ENCODE data around the gene PLXNC1. TPM values are rescaled to one million over a fixed set of nuclear protein-coding genes. Genes with fewer than 3 reads are reported as not detected.

The PLXNC1 gene
- total and polyA plus RNA-seq, 9 of the 15 experiments (the other 6 are each of a cell fraction or from before 2014, with no cell fraction given), result 0.08 to 0.87 (median 0.28) TPM

- Histone ChIP-seq H3K4me2 (ENCODE audit: insufficient read depth, low read length) (no peak overlapping the region), H3K36me3 (ENCODE audit: control insufficient read depth, insufficient read depth, low read length) (no peaks in the 10 kb centered on the region), H3K9me1 (ENCODE audit: control insufficient read depth, insufficient read depth, low read length) (no peaks in the 10 kb centered on the region), H2AFZ (ENCODE audit: low read depth, low read length) (no peak overlapping the region), H3K79me2 (ENCODE audit: control insufficient read depth, insufficient read depth, low read length) (no peaks in the 10 kb centered on the region), H4K20me1 (replicated peaks; ENCODE audit: control insufficient read depth, insufficient read depth, low read length) (no peaks in the 10 kb centered on the region), H3K27ac (ENCODE audit: extremely low read depth, low read depth, low read length) (no peak overlapping the region), H3K4me1 (replicated peaks in 1 of 2; ENCODE audit: control insufficient read depth in 2 of 2, insufficient read depth in 2 of 2, low read length in 2 of 2) (peaks cover 0 to 14% of the 10 kb centered on the region in 2 experiments; a peak in 4 of 5 replicates), H3K27me3 (ENCODE audit: control insufficient read depth in 2 of 2, insufficient read depth in 2 of 2, low read length in 2 of 2) (peaks cover 0 to 6% of the 10 kb centered on the region in 2 experiments; a peak in 1 of 5 replicates), H3K9me3 (replicated peaks; ENCODE audit: control insufficient read depth, insufficient read depth, low read depth, low read length) (no peaks in the 10 kb centered on the region), H3K4me3 (no peak overlapping the region), H3K9ac (ENCODE audit: insufficient read depth in 1 of 2, low read depth in 2 of 2, low read length in 2 of 2) (no peak overlapping the region)
- FAIRE-seq (no peak), DNase-seq (ENCODE audit: extremely low read depth in 1 of 4, low spot score in 3 of 4) (no peak), ATAC-seq (no peak)
- no TSS peak for BruUV-seq (replicated peaks)
- intact Hi-C loops (cut with micrococcal nuclease) (no loop called here), in situ Hi-C loops (cut with MboI) (no loop called here)
- 12% methylated on average over 4 of the region's 4 CpGs for WGBS (ENCODE audit: insufficient coverage, low coverage, missing lambda C conversion rate)
- ChIA-PET CTCF (ENCODE audit: low intra/inter-chr PET ratio) (no interaction called here), POLR2A (interaction anchor here (0.5 kb wide), 1 partner anchor 16 kb away, joined by 4 read pairs; no protein-coding TSS in a partner anchor)
- TF ChIP-seq TEAD2 (tag; IDR thresholded peaks at IDR 0.05), result no peak
- TF ChIP-seq USF2 (CRISPR knock-in tag; IDR thresholded peaks at IDR 0.05), result peak; percentile 49
Observed at GRCh38 chr12:94128280-94128679, 20.1 kb upstream of the PLXNC1 start.

- Histone ChIP-seq H4K20me1 (replicated peaks; ENCODE audit: control insufficient read depth, insufficient read depth, low read length) (no peaks in the 10 kb centered on the region), H3K4me3 (no peak overlapping the region), H3K27ac (ENCODE audit: extremely low read depth, low read depth, low read length) (no peak overlapping the region), H3K9me3 (replicated peaks; ENCODE audit: control insufficient read depth, insufficient read depth, low read depth, low read length) (no peaks in the 10 kb centered on the region), H3K4me2 (ENCODE audit: insufficient read depth, low read length) (no peak overlapping the region), H3K27me3 (ENCODE audit: control insufficient read depth in 2 of 2, insufficient read depth in 2 of 2, low read length in 2 of 2) (peaks cover 4 to 10% of the 10 kb centered on the region in 2 experiments; a peak in 3 of 5 replicates), H3K9ac (ENCODE audit: insufficient read depth in 1 of 2, low read depth in 2 of 2, low read length in 2 of 2) (no peak overlapping the region), H3K9me1 (ENCODE audit: control insufficient read depth, insufficient read depth, low read length) (no peaks in the 10 kb centered on the region), H3K4me1 (replicated peaks in 1 of 2; ENCODE audit: control insufficient read depth in 2 of 2, insufficient read depth in 2 of 2, low read length in 2 of 2) (no peaks in the 10 kb centered on the region), H3K36me3 (ENCODE audit: control insufficient read depth, insufficient read depth, low read length) (no peaks in the 10 kb centered on the region), H3K79me2 (ENCODE audit: control insufficient read depth, insufficient read depth, low read length) (no peaks in the 10 kb centered on the region), H2AFZ (ENCODE audit: low read depth, low read length) (no peak overlapping the region)
- BruUV-seq (replicated peaks), result no TSS peak
- peak; percentile 56 to 73 (median 67) for DNase-seq (ENCODE audit: extremely low read depth in 1 of 4, low spot score in 3 of 4)
- ChIA-PET POLR2A (no interaction called here), CTCF (ENCODE audit: low intra/inter-chr PET ratio) (interaction anchor here (0.6 to 2.0 kb wide), 5 partner anchors 32 to 1417 kb away, joined by 3 to 15 read pairs (median 3); no protein-coding TSS in a partner anchor)
- peak; percentile 87 for FAIRE-seq
- peak; percentile 86 for ATAC-seq
- 2% methylated on average over 6 of the region's 6 CpGs for WGBS (ENCODE audit: insufficient coverage, low coverage, missing lambda C conversion rate)
- intact Hi-C loops (cut with micrococcal nuclease) (no loop called here), in situ Hi-C loops (cut with MboI) (no loop called here)
- TF ChIP-seq FOXP4 (CRISPR knock-in tag; IDR thresholded peaks at IDR 0.05; ENCODE audit: borderline replicate concordance) (no peak), CTCF (IDR thresholded peaks at IDR 0.05 in 2 of 3, conservative IDR thresholded peaks at IDR 0.05 in 1 of 3; ENCODE audit: insufficient read depth in 2 of 3, low read depth in 1 of 3, low read length in 3 of 3) (peak; percentile 59 to 76 (median 64); a peak in 4 of 6 replicates), ZBTB26 (CRISPR knock-in tag; IDR thresholded peaks at IDR 0.05) (no peak), GTF2E2 (tag; IDR thresholded peaks at IDR 0.05) (no peak), ATF7 (IDR thresholded peaks at IDR 0.05) (0 out of 2 replicates have a peak, but pooled peaks have one; percentile 19)
Observed at GRCh38 chr12:94133964-94134795, 14.2 kb upstream of the PLXNC1 start.

Measured in K562 (cell line).